Sciatic nerve (tissue), 2 donors: ENCODE results near the gene CBFA2T3. TPM values are rescaled to one million over a fixed set of nuclear protein-coding genes. Genes with fewer than 3 reads are reported as not detected.

Experiments
- ATAC-seq: fragments of 200-7000 bp; cut with Tn5 transposase; one replicate; pipeline ENCODE4 v1.9.1; 2020; ENCODE audit warnings: mild to moderate bottlenecking, moderate library complexity
- DNase-seq: peaks from one replicate; pipeline ENCODE4 v3.0.0-alpha.2; 2020; ENCODE audit warnings: low spot score
- intact Hi-C: fragments of 100-400 bp; cut with DNase I; formaldehyde crosslinking; loops from one replicate; pipeline ENCODE4 v1.14.2; 2022
- total RNA-seq: library from RNA; stranded (reverse); fragmentation: NEBNext Ultra II Directional; extraction: Animal tissue kit (Norgen Biotek cat#: 25700); gene quantifications from one replicate; pipeline ENCODE4 v1.2.1, GENCODE V29; 2021
- donor health status: DM: no; HTN: no; CAD: no.
- donor health status: DM: no; HTN: no; CAD: no.

CBFA2T3 gene
- total RNA-seq, 1 donor from 2014 or later = 8.2 TPM

DNA sequence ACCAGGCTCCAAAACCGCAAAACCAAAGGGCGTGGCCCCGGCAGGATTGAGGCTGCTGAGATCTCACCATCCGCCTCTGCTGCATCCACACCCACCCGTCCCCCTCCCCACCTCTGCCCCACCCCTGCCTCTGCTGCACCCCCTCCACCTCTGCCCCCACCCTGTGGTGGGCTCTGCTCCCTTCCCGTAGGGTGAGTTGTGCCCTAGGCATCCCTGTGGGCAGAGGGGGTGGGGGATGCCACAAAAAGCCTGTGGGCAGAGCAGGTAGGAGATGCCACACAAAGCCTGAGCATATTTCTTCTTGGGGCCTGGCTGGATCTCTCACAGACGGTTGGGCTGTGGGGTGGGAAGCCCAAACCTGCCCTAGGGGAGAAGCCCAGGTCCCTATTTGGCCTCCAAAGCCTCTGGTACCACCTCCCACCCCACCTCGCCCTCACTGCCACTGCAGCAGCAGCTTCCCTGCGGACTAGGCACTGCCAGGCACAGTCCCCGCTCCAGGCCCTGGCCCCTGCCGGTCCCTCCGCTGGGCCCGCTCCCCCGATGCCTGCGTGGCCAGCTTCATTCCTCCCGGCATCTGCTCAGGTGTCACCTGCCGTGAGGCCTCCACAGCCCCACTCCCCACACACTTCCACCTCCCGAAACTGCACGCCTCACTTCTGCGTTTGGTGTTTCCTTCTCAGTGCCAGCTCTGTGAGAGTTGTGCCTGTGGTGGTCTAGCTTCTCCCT is 99.3 kb downstream of the CBFA2T3 start:
- DNase-seq = no peak
- intact Hi-C loops = loop anchor here (1.0 kb wide), 1 partner anchor 47 kb away; no protein-coding TSS in a partner anchor
- ATAC-seq = no peak

DNA sequence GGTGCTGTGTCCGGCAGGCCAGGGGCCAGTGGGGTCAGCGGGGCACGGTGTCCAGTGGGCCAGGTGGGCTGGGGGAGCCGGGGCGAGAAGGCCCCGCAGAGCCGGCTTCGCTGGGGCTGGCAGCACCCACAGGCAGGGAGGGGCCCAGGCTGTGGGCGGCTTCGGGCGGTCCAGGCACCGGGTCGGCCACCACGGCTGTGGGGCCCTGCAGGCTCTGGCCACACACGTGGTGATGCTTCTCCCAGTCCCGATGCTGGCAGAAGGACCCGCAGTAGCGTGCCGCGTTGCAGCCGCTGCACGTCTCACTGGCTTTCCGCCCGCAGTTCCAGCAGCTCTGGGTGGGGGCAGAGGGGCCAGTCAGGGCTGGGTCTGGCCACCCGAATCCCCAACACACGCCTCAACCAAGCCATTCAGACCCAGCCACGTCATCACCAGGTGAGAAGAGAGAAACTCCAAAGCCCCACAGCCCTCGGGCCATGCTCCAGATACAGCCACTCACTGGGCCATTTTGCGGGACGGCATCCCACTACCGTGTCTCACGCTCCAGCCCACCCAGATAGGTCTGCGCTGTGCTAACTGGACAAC is 100.0 kb downstream of the CBFA2T3 start:
- ATAC-seq (no peak), DNase-seq (no peak)
- intact Hi-C loops = loop anchor here (1.0 kb wide), 1 partner anchor 47 kb away; no protein-coding TSS in a partner anchor

DNA sequence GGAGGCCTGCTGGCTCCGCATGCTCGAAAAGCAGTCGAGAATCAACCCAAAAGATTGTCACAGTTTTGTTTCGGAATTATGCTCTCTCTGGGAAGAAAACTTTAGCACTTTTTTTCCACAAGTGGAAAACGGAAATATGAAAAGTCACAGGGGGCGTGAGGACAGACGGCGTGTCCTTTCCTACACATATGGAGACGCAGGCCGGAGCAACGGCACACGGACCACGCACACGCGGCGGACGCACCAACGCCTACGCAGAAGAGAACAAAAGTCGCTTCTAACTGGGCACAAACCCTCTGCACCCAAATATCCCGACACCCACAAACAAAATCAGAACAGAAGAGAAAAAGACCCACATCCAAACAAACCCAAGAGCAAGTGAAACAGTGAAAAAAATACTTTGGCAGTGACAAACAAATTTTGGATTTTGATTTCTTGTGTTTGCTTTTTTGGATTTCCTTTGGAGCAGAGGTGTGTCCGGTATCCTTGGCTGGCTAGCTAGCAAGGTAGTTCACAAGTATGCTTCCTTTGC is 101.2 kb downstream of the CBFA2T3 start:
- intact Hi-C loops = no loop called here
- no peak for ATAC-seq
- no peak for DNase-seq

DNA sequence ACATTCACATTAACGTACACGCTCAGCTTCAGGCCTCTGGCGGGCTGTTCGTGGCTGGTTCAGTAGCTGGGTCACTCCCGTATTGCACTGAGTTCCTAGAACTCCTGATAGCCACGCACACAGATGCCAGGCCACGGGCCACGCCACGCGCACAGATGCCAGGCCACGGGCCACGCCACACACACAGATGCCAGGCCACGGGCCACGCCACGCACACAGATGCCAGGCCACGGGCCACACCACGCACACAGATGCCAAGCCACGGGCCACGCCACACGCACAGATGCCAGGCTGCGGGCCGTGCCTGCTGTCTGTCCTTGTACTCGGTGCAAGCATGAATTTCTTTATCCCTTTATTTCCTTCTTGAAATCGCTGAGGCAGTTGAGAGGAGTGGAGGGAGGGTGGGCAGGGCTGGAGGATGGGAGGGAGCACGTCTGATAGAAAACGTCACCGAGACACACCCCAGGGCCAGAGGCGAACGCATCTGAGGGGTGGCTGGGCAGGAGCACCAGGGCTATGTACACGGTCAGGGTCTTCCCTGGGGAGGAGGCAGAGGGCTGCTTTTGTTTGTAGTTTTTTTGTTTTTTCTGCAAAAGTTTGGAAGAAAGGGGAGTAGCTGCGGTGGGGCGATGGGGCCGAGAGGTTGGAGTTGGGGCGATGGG is 101.9 kb downstream of the CBFA2T3 start:
- intact Hi-C loops = no loop called here
- ATAC-seq (no peak), DNase-seq (no peak)

DNA sequence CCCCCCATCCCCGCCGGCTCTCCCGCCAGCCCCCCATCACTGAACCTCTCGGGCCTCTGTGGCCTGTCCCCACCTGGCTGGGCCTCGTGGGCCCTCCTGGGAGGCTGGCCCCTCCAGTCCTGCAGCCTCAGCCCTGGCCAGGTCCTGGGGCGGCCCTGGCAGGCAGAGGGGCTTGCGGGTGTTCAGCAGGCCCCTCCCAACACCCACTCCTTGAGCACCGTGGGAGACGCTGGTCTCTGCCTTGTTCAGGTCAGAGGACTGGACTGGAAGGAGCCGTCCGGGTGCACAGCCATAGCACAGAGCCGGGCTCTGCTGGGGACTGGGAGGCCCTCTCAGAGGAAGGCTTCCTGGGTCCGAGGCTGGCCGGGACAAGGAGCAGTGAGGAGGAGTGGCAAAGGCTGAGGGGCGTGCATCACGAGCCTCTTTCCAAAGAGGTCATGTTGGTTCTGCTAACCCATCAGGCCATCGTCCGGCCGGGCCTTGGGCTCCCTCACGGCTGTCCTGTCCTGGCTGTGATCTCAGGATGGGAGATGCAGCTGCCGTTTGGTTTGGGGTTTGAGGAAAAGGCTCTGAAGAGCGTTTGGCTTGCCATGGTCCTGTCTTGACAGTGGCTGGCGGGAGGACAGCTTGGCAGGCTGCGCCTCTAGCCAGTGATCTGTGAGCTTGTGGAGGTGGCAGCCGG is 104.2 kb downstream of the CBFA2T3 start:
- ATAC-seq (no peak), DNase-seq (no peak)
- intact Hi-C loops = no loop called here

DNA sequence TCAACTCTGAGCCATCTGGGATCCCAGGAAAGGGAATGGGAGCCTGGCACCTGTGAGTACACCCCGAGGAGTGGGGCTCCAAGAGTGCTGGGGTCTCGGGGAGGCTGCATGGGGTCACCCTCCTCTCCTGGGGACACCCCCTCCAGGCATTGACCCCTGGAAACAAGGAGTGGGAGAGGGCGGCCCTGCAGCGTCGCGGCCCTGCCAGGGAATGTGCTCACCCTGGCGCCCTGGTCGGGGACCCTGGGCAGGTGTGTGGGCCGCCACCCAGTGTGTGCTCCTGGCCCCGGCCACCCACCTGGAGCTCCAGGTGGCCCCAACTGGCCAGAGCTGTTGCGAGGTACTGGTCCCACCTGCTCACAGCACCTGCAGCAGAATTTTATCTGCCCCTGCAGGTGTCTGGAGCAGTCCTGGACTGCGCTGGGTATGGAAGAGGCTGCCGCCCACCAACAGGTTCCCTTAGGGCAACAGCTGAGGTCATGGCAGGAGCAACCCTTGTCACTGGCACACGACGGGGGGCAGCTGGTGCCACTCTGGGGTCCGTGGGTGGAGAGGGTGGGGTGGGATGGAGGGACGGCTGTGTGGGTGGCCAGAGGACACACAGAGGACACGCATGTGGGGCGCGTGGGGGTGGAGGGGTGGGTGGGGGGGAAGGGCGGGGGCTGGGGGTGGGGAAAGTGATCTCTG is 105.1 kb downstream of the CBFA2T3 start:
- ATAC-seq (no peak), DNase-seq (no peak)
- intact Hi-C loops = no loop called here

DNA sequence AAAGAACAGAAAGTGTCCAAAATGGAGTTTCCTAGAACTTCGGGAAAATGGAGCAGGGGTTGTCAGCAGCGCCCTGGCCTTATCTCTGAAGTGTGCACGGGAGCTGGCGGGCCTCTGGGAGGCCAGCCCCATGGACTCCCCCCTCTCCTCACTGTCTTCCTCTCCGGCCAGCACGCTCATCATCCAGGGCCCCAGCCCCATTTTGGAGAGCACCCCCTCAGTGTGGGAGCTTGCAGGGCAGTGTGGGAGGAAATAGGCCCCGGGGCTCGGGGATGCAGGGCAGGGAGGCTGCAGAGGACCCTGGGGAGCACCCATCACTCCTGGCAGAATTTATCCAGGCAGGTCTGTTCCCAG is 105.7 kb downstream of the CBFA2T3 start:
- intact Hi-C loops = no loop called here
- peak; percentile 15 for ATAC-seq
- DNase-seq = no peak

DNA sequence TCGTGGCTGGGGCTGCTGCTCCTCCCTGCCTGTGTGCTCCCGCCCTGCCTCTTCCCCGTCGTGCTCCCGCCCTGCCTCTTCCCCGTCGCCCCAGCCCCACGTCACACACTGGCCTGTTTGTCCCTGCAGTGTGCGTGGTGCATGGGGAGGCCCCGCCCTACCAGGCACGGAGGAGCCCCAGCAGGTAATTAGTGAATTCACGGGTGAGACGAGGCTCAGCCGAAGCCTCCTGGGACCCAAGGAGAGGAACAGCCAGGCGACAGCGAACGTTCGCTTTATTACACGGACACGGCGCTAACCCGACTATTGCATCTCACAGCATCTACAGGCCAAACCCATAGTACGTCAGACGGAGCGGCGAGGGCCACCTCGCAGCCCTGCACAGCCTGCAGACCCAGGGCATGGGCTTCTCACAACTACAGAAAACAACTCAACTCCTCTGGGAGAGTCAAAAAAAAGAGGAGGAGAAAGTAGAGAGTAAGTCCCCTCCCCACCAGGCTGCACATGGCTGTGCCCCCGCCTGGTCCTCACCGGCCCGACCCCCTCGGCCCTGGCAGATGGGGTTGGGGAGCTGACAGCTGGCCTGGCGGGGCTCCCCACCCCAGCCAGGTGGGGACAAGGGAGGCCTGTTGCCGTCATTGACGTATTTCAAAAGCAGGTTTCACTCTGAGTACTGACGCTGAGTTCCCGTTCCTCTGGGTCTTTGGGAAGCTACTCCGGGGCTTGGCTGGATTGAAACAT is 106.2 kb downstream of the CBFA2T3 start:
- DNase-seq = no peak
- ATAC-seq = peak; percentile 53
- intact Hi-C loops = no loop called here

DNA sequence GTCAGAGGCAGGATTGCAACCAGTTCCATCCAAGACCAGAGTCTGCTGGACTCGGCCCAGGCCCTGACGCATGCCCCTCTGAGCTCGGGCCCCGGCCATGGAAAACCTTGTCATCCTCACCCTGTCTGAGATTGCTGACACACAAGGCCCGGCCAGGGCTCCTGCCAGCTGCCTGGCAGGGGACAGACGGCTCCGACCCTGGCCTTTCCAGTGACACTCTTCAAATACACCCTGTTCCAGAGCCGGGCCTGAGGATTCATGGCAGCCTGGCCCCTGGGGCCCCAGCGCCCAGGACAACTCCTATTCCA is 107.4 kb downstream of the CBFA2T3 start:
- intact Hi-C loops = no loop called here
- DNase-seq = no peak
- no peak for ATAC-seq

DNA sequence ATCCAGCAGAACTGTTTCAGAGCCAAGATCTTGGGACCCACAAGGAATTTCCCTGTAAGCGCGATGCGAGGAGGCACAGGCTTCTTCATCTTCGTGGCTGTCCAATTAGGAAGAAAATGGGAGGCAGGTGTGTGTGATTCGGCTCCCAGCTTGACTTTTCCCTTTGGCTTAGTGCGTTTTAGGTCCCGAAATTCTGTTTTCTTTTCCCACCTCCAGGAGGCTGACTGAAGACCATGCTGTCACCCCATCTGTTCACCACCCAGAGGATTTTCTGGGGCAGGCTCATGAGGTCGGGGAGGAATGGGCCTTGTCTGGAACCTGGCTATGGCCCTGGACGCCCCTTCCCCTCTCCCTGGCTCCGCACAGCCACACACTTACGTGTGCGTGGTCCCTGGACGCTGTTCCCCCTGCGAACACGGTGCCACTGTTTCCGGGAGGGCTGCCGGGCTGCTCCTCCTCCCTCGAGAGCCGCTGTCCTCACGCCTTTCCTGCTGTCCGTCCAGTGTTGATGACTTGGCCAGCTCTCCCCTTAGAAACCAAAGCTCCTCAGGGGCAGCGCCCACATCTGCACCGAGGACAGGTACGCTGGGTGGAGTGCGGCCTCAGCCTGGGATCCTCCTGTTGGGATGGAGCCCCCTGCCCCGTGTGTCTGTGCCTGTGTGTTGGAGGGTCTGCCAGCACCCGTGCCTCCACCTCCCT is 107.9 kb downstream of the CBFA2T3 start:
- ATAC-seq (no peak), DNase-seq (no peak)
- intact Hi-C loops = no loop called here

DNA sequence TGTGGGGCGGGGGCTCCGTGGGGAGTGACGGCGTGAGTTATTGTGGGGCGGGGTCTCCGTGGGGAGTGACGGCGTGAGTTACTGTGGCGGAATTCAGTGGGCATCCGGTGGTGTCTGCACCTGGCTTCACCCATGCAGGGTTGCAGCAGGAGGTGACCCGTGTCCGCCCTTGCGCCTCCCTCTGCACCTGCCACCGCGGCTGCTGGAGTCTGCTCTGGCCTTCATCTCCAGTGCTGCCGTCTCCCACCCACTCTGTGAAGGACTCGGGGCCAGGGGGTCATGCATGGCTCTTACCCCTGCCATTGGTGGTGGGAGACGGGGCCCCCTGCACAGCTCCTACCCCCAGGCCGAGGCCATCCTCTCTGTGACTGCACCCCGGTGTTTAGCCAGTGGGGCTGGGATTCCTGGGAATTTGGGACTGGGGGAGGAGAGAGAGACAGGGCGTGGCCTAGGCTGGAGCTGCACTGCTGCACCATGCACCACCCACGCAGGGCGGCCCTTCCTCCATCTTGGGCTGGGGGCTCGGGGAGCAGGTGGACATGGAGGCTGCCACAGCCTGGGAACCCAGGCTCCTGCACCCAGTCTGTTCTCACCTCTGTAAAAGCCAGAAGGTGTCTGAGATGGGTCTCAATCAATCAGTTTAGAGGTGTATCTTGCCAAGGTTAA is 109.3 kb downstream of the CBFA2T3 start:
- no peak for ATAC-seq
- intact Hi-C loops = no loop called here
- no peak for DNase-seq

DNA sequence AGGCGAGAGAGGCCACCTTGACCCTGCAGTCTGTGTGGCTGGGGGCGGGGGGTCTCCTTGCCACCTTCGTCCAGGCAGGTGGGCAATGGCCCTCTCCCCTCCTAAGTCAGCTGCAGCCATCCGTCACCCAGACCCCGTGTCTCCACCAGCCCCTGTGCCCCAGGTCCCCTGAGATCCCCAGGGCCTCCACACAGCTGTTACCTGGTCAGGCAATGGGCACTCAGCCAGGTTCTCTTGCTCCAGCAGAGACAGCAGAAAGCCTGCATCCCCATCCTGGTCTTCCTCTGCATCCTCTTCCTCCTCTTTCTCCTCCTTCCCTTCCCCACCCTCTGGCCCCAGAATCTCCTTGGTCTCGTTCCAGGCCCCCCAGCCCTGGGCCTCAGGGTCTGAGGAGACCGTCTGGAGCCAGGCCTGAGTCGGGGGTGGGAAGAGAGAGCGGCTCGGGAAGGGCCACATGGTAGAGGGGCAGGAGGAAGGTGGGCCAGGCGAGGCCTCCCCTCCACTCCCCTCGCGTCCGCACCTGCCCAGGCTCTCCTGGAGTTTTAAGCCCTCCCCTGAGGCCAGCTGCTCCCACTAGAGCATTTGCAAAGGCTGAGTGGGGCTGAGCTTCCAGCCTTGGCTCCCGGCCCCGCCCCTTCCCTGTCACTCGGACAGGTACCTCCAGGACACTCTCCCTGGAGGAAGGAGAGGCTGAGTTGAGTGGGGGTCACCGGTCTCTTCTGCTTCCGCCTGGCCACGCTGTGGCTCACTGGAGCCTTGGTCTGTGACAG is 110.7 kb downstream of the CBFA2T3 start, which contains the start of gene PABPN1L:
Gene PABPN1L (minus strand): TSS at position 510 of the 770 bp plus-strand sequence. CDS start 54 bp downstream, at position 456.
- DNase-seq (no peak), ATAC-seq (no peak)
- intact Hi-C loops = no loop called here

DNA sequence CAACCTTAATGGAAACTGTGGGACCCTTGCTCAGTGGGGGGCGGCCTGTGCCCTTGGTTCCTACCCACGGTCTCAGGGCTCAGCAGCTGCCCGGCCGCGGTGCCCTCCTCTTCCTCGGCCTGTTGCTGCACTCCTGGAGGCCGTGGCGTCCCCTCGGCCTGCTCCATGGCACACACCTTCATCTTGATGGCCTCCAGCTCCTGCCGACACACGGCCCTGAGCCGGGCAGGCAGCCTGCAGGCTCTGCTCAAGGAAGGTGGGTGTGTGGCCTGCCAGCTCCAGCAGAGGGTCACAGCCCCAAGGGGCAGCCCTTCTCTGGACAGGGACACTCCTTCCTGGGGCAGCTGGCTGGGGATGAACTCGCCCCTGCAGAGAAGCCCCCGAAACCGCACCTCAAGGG is 111.3 kb downstream of the CBFA2T3 start:
- DNase-seq = no peak
- ATAC-seq = no peak
- intact Hi-C loops = no loop called here

DNA sequence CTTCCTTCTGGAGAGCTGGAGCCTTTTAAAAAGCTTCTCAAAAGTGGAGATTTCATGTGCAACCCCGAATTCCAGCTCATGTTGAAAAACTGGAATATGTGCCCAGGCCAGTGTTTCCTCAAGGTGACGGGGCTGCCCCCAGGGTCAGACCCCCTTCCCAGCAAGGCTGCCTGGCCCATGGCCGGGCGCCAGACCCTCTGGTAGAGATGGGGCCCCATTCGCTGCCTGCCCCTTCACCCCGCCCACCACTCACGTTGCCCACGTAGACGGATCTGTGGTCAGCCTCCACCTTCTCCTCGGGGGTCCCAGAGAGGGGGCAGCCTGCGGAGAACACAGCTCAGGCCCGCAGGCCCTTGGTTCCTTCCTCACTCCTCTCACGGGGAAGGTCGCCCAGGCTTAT is 111.7 kb downstream of the CBFA2T3 start:
- no peak for ATAC-seq
- intact Hi-C loops = no loop called here
- no peak for DNase-seq

DNA sequence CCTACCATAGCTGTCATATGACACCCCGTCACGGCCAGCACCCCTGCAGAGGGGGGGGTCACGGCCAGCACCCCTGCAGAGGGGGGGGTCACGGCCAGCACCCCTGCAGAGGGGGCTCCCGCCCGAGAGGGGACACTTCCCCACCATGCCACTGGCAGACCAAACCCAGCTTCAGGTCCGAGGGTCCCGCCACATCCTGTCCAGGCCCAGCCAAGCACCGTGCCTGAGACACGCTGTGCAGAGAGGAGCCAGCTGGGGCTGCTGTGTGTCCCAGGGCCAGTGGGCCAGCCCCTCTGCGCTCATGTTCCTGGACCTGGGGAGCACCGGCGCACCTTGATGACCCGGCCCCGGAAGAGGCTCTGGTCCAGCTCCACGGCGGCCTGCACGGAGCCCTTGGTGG is 112.5 kb downstream of the CBFA2T3 start:
- intact Hi-C loops = no loop called here
- ATAC-seq (no peak), DNase-seq (no peak)

DNA sequence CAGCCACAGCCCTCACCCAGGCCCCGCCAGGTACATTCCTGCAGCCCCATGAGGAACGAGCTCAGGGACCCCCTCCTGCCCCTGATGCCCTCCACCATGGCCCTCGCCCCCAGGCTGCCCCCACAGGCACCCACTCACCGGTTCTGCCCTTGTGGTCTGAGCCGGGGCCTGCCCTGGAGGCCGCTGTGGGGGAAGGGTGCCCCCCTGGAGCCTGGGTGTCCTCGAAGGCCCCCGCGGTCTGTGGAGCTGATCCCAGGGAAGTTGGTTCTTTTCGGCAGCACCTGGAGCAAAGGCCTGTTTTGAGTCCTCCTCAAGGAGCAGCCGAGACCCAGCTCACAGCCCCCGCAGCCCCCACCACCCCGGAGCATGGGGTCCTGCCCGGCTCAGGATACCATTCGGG is 112.9 kb downstream of the CBFA2T3 start:
- intact Hi-C loops = no loop called here
- ATAC-seq = no peak
- DNase-seq = no peak

DNA sequence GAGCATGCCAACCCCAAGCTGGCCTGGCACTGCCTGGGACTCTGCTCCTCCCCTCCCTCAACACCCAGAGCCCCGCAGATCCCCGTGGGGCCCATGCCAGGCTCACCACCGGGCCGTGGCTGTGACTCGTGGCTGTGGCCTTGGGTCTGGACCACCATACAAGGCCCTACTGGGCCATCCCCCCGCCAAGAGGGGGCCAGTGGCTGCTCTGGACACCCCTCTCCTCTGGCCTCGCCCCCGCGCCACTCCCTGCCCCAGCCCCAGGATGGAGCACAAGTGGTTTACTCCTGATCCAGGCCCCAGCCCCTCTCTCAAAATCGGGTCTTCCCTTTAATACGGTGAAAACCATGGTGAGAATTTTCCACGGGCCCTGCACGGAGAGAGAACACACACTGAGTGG is 113.6 kb downstream of the CBFA2T3 start:
- ATAC-seq = no peak
- intact Hi-C loops = no loop called here

More for the DNA sequence above, 113.6 kb downstream of the CBFA2T3 start:
- no peak for DNase-seq
